ENCODE data around the gene EID3. TPM values are rescaled to one million over a fixed set of nuclear protein-coding genes. Genes with fewer than 3 reads are reported as not detected.

The EID3 gene
- polyA plus RNA-seq, 2 of the 4 experiments (the other 2 are of a cell fraction), result 6.8 to 12.2 TPM

GRCh38 chr12:104276273-104277131 lies 27.0 kb upstream of the EID3 start (continued):
- TF ChIP-seq TP53 (CRISPR knock-in tag; IDR thresholded peaks at IDR 0.05) (peak; percentile 75; the same call in 1 of the 2 replicates), PBX3 (IDR thresholded peaks at IDR 0.05) (no peak), JUN (IDR thresholded peaks at IDR 0.05) (no peak), GATA3 (IDR thresholded peaks at IDR 0.05; ENCODE audit: borderline replicate concordance) (no peak), TFCP2L1 (CRISPR knock-in tag; IDR thresholded peaks at IDR 0.05) (no peak), KDM5A (IDR thresholded peaks at IDR 0.05) (no peak), CHD2 (IDR thresholded peaks at IDR 0.05; ENCODE audit: low read length, partially characterized antibody) (no peak), HOXB5 (CRISPR knock-in tag; IDR thresholded peaks at IDR 0.05) (0 out of 2 replicates have a peak, but pooled peaks have one; percentile 26), EHF (CRISPR knock-in tag; IDR thresholded peaks at IDR 0.05) (peak; percentile 92)

GRCh38 chr12:104279164-104279563 lies 24.4 kb upstream of the EID3 start:
- CTCF ChIA-PET, result interaction anchor here (0.5 to 1.2 kb wide), 3 partner anchors 17 to 25 kb away, joined by 3 to 4 read pairs (median 4); no protein-coding TSS in a partner anchor
- no peak for FAIRE-seq
- POLR2A ChIA-PET, result interaction anchor here (1.3 to 5.5 kb wide), 2 partner anchors 9 to 60 kb away, joined by 3 to 68 read pairs; no protein-coding TSS in a partner anchor
- Histone ChIP-seq H3K4me1 (peaks cover 80% of the 10 kb centered on the region), H3K4me3 (no peak overlapping the region), H3K9me3 (no peaks in the 10 kb centered on the region), H3K4me2 (peak overlapping the region; percentile 69), H3K27ac (peak overlapping the region; percentile 82 to 98)
- no peak for ATAC-seq
- DNase-seq (ENCODE audit: low read depth in 1 of 2, low spot score in 1 of 2), result no peak
- TF ChIP-seq EHMT2 (IDR thresholded peaks at IDR 0.05; ENCODE audit: low read depth) (no peak), RAD21 (conservative IDR thresholded peaks at IDR 0.05 in 1 of 2, IDR thresholded peaks at IDR 0.05 in 1 of 2) (no peak), FOSB (CRISPR knock-in tag; IDR thresholded peaks at IDR 0.05) (no peak), POLR2A (IDR thresholded peaks at IDR 0.05; ENCODE audit: low read length) (no peak), EP300 (IDR thresholded peaks at IDR 0.05) (no peak), KDM5A (IDR thresholded peaks at IDR 0.05) (no peak), CBX8 (IDR thresholded peaks at IDR 0.05) (no peak), JUNB (IDR thresholded peaks at IDR 0.05) (no peak), RFX5 (IDR thresholded peaks at IDR 0.05) (no peak), ESRRA (IDR thresholded peaks at IDR 0.05; ENCODE audit: borderline replicate concordance, low read length) (no peak), CBX2 (IDR thresholded peaks at IDR 0.05; ENCODE audit: borderline replicate concordance, low read depth) (no peak), PHF8 (IDR thresholded peaks at IDR 0.05; ENCODE audit: borderline replicate concordance, low read depth) (no peak), MAZ (IDR thresholded peaks at IDR 0.05; ENCODE audit: borderline replicate concordance, low read depth, low read length) (no peak), MAX (IDR thresholded peaks at IDR 0.05) (no peak), RCOR1 (IDR thresholded peaks at IDR 0.05; ENCODE audit: low read depth, low read length) (no peak), NFE2L2 (conservative IDR thresholded peaks at IDR 0.05; ENCODE audit: low read length) (no peak), ZSCAN20 (CRISPR knock-in tag; IDR thresholded peaks at IDR 0.05) (no peak), JUN (IDR thresholded peaks at IDR 0.05) (no peak), POLR2AphosphoS2 (conservative IDR thresholded peaks at IDR 0.05; ENCODE audit: low read length) (no peak)

- ATAC-seq (0 out of 6 replicates have a peak, but pooled peaks of 1 of the 2 experiments have one; percentile 6), FAIRE-seq (no peak), DNase-seq (ENCODE audit: low read depth in 1 of 2, low spot score in 1 of 2) (peak in 1 of 2 experiments; percentile 36)
- Histone ChIP-seq H3K4me3 (0 out of 3 replicates have a peak overlapping the region, but pooled peaks have one; percentile 1), H3K4me2 (peak overlapping the region; percentile 69), H3K27ac (peak overlapping the region; percentile 82 to 98), H3K4me1 (peaks cover 85% of the 10 kb centered on the region), H3K9me3 (no peaks in the 10 kb centered on the region)
- WGBS (ENCODE audit: missing lambda C conversion rate), result 97% methylated on average over 1 of the region's 1 CpG
- CTCF ChIA-PET, result interaction anchor here (0.9 to 2.4 kb wide), 6 partner anchors 15 to 64 kb away, joined by 3 to 8 read pairs (median 6); partner anchors contain the start of gene TXNRD1
- POLR2A ChIA-PET, result interaction anchor here (1.0 to 1.5 kb wide), 6 partner anchors 9 to 61 kb away, joined by 3 to 9 read pairs (median 3); no protein-coding TSS in a partner anchor
- TF ChIP-seq CBX8 (IDR thresholded peaks at IDR 0.05), result no peak
- no peak for TF ChIP-seq CBX2 (IDR thresholded peaks at IDR 0.05; ENCODE audit: borderline replicate concordance, low read depth)
- no peak for TF ChIP-seq KDM1A (IDR thresholded peaks at IDR 0.05; ENCODE audit: low read depth)
- no peak for TF ChIP-seq BCL3 (IDR thresholded peaks at IDR 0.05)
- TF ChIP-seq KDM5A (IDR thresholded peaks at IDR 0.05), result no peak
- TF ChIP-seq REST (IDR thresholded peaks at IDR 0.05), result no peak
- no peak for TF ChIP-seq EHMT2 (IDR thresholded peaks at IDR 0.05; ENCODE audit: low read depth)
- no peak for TF ChIP-seq FOSL2 (IDR thresholded peaks at IDR 0.05)
- TF ChIP-seq FOSL2 (CRISPR knock-in tag; IDR thresholded peaks at IDR 0.05), result no peak; the same call in 1 of the 2 replicates
Observed at GRCh38 chr12:104280111-104280510, 23.4 kb upstream of the EID3 start.
